ENCODE data around the gene PXN.
A peak's percentile ranks its signal among the peaks of the same experiment; 100 is the strongest.
"Not testable (repeated sequence)": the region's sequence is repeated elsewhere in the genome, so short reads cannot be mapped to it uniquely, and the experiment has no call there.

The PXN gene

GRCh38 chr12:120262852-120263747, 2.4 kb downstream of the PXN start:
- DNase-seq (ENCODE audit: low spot score), result no peak

- peak; percentile 90 for DNase-seq (ENCODE audit: low spot score)
These were observed 3.3 kb downstream of the PXN start for GRCh38 chr12:120261951-120262851.

- no peak for DNase-seq (ENCODE audit: low spot score)
These were observed 4.9 kb downstream of the PXN start for GRCh38 chr12:120260607-120261006.

- no peak for DNase-seq (ENCODE audit: low spot score)
These were observed 5.9 kb downstream of the PXN start for GRCh38 chr12:120259418-120260202.

GRCh38 chr12:120258323-120258896, 7.1 kb downstream of the PXN start:
- no peak for DNase-seq (ENCODE audit: low spot score)

- no peak for DNase-seq (ENCODE audit: low spot score)
These were observed 8.3 kb downstream of the PXN start for GRCh38 chr12:120257041-120257821.

GRCh38 chr12:120254809-120255208, 10.7 kb downstream of the PXN start:
- no peak for DNase-seq (ENCODE audit: low spot score)

GRCh38 chr12:120253313-120253712, 12.2 kb downstream of the PXN start:
- not testable (repeated sequence) for DNase-seq (ENCODE audit: low spot score)

- DNase-seq (ENCODE audit: low spot score), result no peak
These were observed 13.2 kb downstream of the PXN start for GRCh38 chr12:120252071-120252906.

GRCh38 chr12:120251364-120252070, 14.0 kb downstream of the PXN start:
- not testable (repeated sequence) for DNase-seq (ENCODE audit: low spot score)

GRCh38 chr12:120249875-120250795, 15.4 kb downstream of the PXN start:
- no peak for DNase-seq (ENCODE audit: low spot score)

GRCh38 chr12:120249266-120249874, 16.2 kb downstream of the PXN start:
- no peak for DNase-seq (ENCODE audit: low spot score)

- DNase-seq (ENCODE audit: low spot score), result no peak
These were observed 17.9 kb downstream of the PXN start for GRCh38 chr12:120247621-120248030.

GRCh38 chr12:120247183-120247582, 18.3 kb downstream of the PXN start:
- no peak for DNase-seq (ENCODE audit: low spot score)

GRCh38 chr12:120246705-120247104, 18.8 kb downstream of the PXN start:
- not testable (repeated sequence) for DNase-seq (ENCODE audit: low spot score)

- no peak for DNase-seq (ENCODE audit: low spot score)
These were observed 22.4 kb downstream of the PXN start for GRCh38 chr12:120242971-120243699.

GRCh38 chr12:120242275-120242799, 23.2 kb downstream of the PXN start:
- no peak for DNase-seq (ENCODE audit: low spot score)
